Parathyroid adenoma (tissue), 2 donors: ENCODE measurements around the gene ANKRD13A.

Experiments used
- H2AFZ ChIP-seq: fragments of 300-600 bp; sonication (generic); one replicate; pipeline ENCODE4 v1.7.0; 2017; ENCODE audit warnings: antibody characterized with exemption, mild to moderate bottlenecking
- H3K27ac ChIP-seq: fragments of 300-600 bp; sonication (generic); one replicate; pipeline ENCODE4 v1.7.0; 2017
- H3K27me3 ChIP-seq: fragments of 300-600 bp; sonication (generic); one replicate; pipeline ENCODE4 v1.7.0; 2017; ENCODE audit warnings: low read length; ENCODE audit not compliant: control insufficient read depth, insufficient read depth
- H3K36me3 ChIP-seq: fragments of 300-600 bp; sonication (generic); one replicate; pipeline ENCODE4 v1.7.0; 2017; ENCODE audit warnings: low read length; ENCODE audit not compliant: control insufficient read depth, insufficient read depth
- H3K4me1 ChIP-seq: fragments of 300-600 bp; sonication (generic); one replicate; pipeline ENCODE4 v1.7.0; 2017; ENCODE audit warnings: control low read depth
- H3K4me2 ChIP-seq: fragments of 300-600 bp; sonication (generic); one replicate; pipeline ENCODE4 v1.7.0; 2017; ENCODE audit warnings: low read length
- H3K4me3 ChIP-seq: fragments of 300-600 bp; sonication (generic); one replicate; pipeline ENCODE4 v1.7.0; 2017; ENCODE audit warnings: low read depth, low read length
- H3K79me2 ChIP-seq: fragments of 300-600 bp; sonication (generic); one replicate; pipeline ENCODE4 v1.7.0; 2017; ENCODE audit warnings: control low read depth
- H3K9ac ChIP-seq: fragments of 300-600 bp; sonication (generic); one replicate; pipeline ENCODE4 v1.7.0; 2017; ENCODE audit warnings: mild to moderate bottlenecking
- H3K9me3 ChIP-seq: fragments of 300-600 bp; sonication (generic); one replicate; pipeline ENCODE4 v1.7.0; 2017; ENCODE audit warnings: low read length; ENCODE audit not compliant: control insufficient read depth
- TF ChIP-seq, protein P1 (sequence below): fragments of 300-600 bp; sonication (generic); IDR thresholded peaks from one replicate; pipeline ENCODE4 v1.7.0; 2017; ENCODE audit warnings: antibody characterized with exemption, mild to moderate bottlenecking
- donor health status: primary hyperparathyroidism.

ANKRD13A gene

DNA sequence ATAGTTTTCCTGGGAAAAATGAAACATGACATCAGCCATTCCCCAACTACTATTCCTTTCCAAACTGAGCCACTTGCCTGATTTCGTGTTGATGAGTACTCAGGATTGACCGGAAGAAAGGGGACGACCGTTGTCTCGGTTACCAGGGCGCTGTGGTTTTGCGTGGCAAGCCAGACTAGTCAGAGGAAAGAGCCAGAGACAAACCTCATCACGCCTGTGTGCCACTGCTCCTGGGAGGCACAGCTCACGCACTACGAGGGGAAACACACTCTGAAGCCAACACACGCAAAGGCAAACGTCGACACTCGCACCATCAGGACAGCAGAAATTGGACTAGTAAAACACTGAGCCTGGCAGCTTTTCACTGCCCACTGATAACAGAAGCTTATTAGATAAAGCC is 38.0 kb upstream of the ANKRD13A start:
- TF ChIP-seq, protein P1, sequence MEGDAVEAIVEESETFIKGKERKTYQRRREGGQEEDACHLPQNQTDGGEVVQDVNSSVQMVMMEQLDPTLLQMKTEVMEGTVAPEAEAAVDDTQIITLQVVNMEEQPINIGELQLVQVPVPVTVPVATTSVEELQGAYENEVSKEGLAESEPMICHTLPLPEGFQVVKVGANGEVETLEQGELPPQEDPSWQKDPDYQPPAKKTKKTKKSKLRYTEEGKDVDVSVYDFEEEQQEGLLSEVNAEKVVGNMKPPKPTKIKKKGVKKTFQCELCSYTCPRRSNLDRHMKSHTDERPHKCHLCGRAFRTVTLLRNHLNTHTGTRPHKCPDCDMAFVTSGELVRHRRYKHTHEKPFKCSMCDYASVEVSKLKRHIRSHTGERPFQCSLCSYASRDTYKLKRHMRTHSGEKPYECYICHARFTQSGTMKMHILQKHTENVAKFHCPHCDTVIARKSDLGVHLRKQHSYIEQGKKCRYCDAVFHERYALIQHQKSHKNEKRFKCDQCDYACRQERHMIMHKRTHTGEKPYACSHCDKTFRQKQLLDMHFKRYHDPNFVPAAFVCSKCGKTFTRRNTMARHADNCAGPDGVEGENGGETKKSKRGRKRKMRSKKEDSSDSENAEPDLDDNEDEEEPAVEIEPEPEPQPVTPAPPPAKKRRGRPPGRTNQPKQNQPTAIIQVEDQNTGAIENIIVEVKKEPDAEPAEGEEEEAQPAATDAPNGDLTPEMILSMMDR: no peak
- H2AFZ ChIP-seq: no peak overlapping the region
- no peak overlapping the region for H3K4me3 ChIP-seq
- H3K9ac ChIP-seq: no peak overlapping the region
- H3K27me3 ChIP-seq: no peaks in the 10 kb centered on the region
- H3K9me3 ChIP-seq: no peaks in the 10 kb centered on the region
- no peak overlapping the region for H3K4me2 ChIP-seq
- H3K36me3 ChIP-seq: no peaks in the 10 kb centered on the region
- H3K27ac ChIP-seq: no peak overlapping the region
- peaks cover 2% of the 10 kb centered on the region for H3K79me2 ChIP-seq
- no peaks in the 10 kb centered on the region for H3K4me1 ChIP-seq

DNA sequence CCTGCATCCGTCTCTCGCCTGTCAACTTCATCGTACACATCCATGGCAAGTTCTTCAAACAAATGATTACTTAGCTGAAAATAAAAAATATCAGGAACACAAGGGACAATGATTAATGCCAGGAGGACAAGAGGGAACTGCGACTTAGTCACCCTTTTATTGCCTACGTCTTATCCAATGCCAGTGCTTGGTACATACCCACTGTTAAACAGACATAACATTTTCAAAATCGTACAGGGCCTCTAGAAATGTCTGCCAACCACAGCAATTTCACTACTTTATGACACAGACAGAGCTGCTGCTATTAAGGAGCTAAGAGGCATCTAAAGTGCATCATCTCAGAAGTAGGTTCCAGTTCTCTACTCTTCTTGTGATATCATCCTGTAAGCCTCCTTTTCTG is 37.6 kb upstream of the ANKRD13A start:
- Histone ChIP-seq H3K9me3 (no peaks in the 10 kb centered on the region), H3K4me3 (no peak overlapping the region), H3K4me1 (no peaks in the 10 kb centered on the region), H3K27ac (no peak overlapping the region), H3K4me2 (no peak overlapping the region), H3K36me3 (no peaks in the 10 kb centered on the region), H3K79me2 (peaks cover 2% of the 10 kb centered on the region), H3K27me3 (no peaks in the 10 kb centered on the region), H3K9ac (no peak overlapping the region), H2AFZ (no peak overlapping the region)
- TF ChIP-seq, protein P1: no peak

DNA sequence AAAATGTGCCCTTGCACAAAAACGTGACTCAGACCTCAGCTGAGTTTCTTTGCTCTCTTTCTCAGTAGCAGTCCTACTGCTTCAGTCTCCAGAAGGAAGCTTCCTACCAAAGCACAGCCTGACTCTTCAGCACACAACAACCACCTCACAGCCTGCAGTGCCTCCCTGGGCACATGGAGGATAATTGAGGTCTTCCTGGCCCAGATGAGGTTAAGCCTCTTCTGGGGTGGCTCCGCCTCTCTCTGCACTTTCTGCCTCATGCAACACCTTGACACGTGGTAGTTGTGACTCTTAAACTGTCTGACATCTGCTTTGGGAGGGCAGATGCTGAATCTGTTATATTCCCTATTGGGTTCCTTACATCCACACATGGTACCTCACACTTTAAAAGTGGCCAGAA is 36.8 kb upstream of the ANKRD13A start:
- Histone ChIP-seq H3K79me2 (peaks cover 2% of the 10 kb centered on the region), H3K9me3 (no peaks in the 10 kb centered on the region), H3K36me3 (no peaks in the 10 kb centered on the region), H3K4me3 (no peak overlapping the region), H3K27me3 (no peaks in the 10 kb centered on the region), H3K27ac (no peak overlapping the region), H2AFZ (no peak overlapping the region), H3K9ac (no peak overlapping the region), H3K4me2 (no peak overlapping the region), H3K4me1 (no peaks in the 10 kb centered on the region)
- TF ChIP-seq, protein P1: no peak

DNA sequence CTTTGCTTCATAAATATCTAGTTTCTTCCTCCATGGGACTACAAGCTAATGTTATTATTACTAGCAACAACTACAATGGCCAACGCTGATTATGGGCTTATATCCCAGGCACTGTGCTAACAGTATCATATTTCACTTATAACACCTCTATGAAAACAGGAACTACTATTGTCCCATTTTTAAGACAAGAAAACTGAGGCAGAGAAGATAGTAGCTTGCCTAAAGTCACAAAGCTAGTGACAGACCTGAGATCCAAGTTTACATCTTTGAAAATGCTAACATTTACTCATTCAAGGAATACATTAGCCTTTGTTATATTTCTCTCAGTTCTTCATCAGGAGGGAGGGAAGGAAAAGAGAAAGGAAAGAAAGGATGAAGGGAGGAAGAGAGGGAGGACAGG is 35.9 kb upstream of the ANKRD13A start:
- Histone ChIP-seq H2AFZ (no peak overlapping the region), H3K4me3 (no peak overlapping the region), H3K27ac (no peak overlapping the region), H3K27me3 (no peaks in the 10 kb centered on the region), H3K36me3 (no peaks in the 10 kb centered on the region), H3K9ac (no peak overlapping the region), H3K79me2 (peaks cover 2% of the 10 kb centered on the region), H3K4me2 (no peak overlapping the region), H3K4me1 (no peaks in the 10 kb centered on the region), H3K9me3 (no peaks in the 10 kb centered on the region)
- TF ChIP-seq, protein P1: no peak

DNA sequence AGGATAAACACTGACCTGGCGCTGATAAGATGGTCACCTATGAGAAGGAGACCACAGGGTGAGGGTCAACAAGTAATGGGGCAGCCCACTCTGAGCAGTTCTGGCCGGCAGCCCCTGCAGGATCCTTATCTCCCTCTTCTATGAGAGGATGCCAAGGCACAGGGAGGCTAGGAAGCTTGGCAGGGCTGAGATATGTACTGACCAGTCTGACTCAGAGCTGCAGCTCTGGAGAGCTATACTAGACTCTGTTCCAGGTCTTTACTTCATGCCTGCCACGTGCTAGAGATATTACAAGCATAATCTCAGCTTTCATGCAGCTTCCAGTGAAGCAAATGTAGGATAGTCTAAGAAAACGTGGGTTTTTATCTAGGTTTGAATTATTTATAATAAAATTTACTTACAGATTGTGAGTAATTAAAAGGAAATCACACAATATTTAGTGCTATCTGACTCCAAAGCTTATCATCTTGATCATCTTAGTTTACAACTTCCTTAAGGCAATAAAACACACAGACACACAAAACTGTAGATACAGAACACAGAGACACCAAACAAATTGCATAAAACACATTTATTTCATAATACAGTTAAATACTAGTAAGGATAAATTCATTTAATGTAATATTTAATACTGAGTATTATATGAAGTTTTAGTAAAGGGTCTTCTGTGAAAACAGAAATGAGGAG is 35.3 kb upstream of the ANKRD13A start:
- Histone ChIP-seq H3K4me3 (no peak overlapping the region), H3K9me3 (no peaks in the 10 kb centered on the region), H3K4me1 (no peaks in the 10 kb centered on the region), H3K4me2 (no peak overlapping the region), H3K27ac (no peak overlapping the region), H2AFZ (no peak overlapping the region), H3K79me2 (peaks cover 2% of the 10 kb centered on the region), H3K9ac (no peak overlapping the region), H3K36me3 (no peaks in the 10 kb centered on the region), H3K27me3 (no peaks in the 10 kb centered on the region)
- TF ChIP-seq, protein P1: no peak
